Measurements from ENCODE around the gene MRPL18.

- no peak for TF ChIP-seq FOXJ3 (CRISPR knock-in tag; IDR thresholded peaks at IDR 0.05)
- no peak for TF ChIP-seq CBX5 (IDR thresholded peaks at IDR 0.05; ENCODE audit: borderline replicate concordance, low read depth)
- TF ChIP-seq NUFIP1 (IDR thresholded peaks at IDR 0.05; ENCODE audit: partially characterized antibody) = no peak
- TF ChIP-seq ZNF695 (CRISPR knock-in tag; IDR thresholded peaks at IDR 0.05) = no peak
These were observed 29.6 kb upstream of the MRPL18 start for GRCh38 chr6:159760602-159761057.

Measured in K562 (cell line).